Stimulated activated CD8-positive, alpha-beta memory T cell treated with anti-CD3 and anti-CD28 coated beads, Interleukin-4, amount 100 ng/mL, for 48 hours (primary cell): ENCODE data around the gene IL1RN.

Source experiments
- DNase-seq: peaks from one replicate; pipeline ENCODE4 v3.0.0-alpha.2; 2020

The IL1RN gene

DNA sequence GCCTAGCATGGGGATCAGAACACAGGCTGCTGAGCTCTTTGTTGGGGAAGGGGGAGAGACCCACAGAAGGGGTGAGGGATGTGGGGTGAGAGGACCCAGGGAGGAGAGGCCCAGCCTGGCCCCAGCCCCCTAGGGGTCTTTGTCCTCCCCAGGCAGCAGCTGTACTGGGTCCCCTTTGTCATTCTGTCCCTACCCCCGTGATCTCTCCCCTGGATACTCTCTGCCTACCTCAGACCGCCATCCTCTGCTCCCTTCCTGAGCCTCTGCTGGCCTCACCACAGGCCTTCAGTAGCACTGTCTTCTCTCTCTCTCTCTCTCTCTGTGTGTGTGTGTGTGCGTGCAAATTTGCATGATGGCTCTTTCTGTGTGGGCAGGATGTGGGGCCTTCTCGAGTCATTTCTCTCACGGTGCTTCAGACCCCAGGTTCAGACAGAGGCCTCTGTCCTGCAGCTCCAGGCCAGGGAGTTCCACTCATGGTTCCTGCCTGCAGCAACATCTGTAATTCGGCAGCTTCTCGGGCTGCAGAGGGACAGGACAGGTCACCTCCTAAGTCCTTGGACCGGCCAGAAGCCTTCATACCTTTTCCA, 47.7 kb downstream of the IL1RN start:
- peak; percentile 74 for DNase-seq

- peak; percentile 58 for DNase-seq
Measured at GRCh38 chr2:113175736-113176695, 48.6 kb downstream of the IL1RN start.

DNA sequence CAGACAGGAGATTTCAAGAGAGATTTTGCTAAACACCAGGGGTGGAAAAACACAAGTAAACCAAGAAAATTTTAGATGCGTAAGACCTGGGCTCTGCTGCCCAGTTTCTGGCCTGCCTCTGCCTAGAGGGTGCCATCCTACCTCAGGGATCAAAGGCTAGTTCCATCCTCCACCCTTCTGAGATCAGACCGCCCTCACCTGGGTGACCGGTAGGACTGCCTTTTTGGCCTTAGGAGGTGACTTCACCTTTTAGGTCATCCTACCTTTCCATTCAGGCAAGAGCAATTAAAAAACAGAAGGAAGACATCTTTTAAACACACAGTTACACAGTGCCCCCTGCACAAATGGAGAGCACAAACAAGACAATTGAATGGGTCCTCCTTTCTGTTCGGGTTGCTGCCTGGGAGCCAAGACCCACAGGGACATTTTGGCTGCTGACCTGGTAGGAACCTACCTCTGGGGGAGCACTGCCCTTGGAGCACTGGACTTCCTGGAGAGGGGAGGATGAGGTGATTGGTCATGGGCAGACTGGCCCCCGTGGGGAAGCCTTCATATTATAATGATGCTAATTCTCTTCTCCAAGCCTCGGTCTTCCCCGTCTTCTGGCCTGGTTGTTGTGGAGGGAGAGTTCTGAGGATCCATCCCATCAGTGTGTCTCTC, 49.4 kb downstream of the IL1RN start:
- DNase-seq = no peak

DNA sequence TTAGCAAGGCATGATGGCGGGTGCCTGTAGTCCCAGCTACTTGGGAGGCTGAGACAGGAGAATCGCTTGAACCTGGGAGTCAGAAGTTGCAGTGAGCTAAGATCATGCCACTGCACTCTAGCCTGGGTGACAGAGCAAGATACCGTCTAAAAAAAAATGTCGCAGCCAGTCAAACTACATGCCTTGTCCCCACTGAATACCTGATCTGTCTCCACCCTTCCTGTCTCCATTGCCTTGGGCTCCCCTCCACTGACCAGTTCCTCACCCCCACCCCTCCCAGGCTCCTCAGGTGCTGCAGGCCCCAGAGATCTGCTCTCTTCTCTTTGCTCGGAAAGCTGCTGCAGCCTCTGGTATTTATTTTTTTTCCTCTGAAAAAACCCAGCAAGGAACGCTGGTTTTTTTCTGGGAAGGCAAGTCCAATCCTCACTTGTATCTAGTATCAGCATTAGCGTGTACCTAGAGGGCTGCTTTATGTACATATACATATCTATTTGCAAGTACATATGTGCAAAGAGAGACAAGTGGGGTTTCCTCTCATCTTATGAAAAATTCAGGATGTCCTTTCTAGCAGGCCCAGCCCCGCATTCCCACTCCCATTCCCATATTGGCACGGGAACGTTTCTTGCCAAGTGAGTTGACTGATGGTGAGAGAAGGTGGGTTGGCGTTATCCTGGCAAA, 50.8 kb downstream of the IL1RN start:
- DNase-seq = no peak

- DNase-seq = peak; percentile 74
Measured at GRCh38 chr2:113178891-113179290, 51.5 kb downstream of the IL1RN start.

GRCh38 chr2:113179446-113180045, 52.1 kb downstream of the IL1RN start:
- DNase-seq = no peak

GRCh38 chr2:113180131-113180946, 52.9 kb downstream of the IL1RN start:
- DNase-seq = no peak

DNA sequence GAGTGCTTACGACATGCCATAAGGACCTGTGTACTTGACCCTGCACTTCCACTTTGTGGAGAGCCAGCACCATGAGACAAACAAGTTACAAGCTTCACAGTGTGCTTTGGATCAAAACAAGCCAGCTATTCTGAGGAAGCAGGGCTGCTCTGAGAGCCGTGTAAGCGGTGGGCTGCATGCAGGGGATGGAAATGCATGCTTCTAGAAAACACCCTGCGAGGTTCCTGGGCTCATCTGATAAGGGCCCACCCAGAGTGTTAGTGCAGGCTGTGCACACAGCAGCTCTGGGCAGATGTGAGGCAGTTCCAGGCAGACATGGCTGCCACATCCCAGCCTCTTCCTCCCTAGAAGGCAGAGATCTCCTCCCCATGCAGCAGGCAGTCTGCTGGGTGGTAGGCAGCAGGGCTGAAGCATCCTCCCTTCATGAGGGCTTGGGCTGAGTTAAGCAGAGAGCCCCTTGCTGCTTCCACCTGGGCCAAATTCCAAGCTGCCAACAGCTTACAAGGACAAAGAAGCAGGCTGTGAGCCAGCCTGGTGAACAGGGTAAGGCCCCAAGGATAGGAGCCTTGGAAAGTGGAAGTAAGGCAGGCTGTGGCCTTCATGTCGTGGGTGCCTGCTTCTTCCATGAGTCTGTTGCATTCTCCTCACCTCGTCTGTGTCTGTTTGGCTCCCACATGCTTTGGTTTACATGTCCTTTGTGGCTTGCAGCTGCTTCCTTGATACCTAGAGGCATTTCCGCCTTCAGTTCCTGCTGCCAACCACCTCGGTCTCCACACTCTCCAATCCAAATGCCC, 54.1 kb downstream of the IL1RN start:
- no peak for DNase-seq

- no peak for DNase-seq
Measured at GRCh38 chr2:113182471-113183260, 55.3 kb downstream of the IL1RN start.

DNA sequence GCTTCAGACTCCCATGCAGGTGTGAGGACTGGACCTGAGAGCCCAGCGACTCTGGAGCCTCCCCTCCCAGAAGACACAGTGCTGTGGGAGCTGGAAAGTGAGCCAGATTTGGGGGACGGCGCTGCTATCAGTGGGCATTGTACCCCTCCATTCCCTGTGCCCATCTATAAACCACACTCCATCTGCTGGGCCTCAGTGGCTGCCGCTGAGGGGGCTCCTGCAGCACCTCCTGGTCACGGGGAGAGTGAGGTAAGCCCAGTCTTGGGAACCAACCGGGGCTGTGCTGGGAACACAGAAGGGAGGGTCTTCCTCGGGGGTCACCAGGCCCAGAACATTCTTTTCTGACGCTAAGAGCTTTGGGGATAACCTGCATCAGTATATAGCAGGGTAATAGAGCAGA, 55.9 kb downstream of the IL1RN start:
- no peak for DNase-seq
